Measurements from ENCODE around the gene SLC22A14.

DNA sequence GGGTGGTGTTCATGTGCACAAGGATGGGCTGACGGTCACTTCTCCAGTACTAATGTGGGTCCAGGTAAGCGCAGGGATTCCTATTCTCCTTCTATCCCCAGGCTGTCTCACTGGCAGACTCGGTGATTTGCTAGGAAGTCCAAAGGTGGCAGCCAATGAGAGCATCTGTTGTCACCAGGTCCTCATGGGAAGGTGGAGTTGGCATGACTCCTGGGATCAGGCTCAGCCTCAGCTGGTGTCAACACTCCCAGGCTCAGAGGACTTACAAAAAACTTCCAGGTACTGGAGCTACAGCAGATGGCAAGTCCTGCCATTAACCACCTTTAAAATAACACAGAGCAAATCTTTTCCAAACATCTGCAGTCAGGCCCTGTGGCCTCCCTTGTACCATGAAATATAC, 78.3 kb downstream of the SLC22A14 start:
- TF ChIP-seq, protein P1, sequence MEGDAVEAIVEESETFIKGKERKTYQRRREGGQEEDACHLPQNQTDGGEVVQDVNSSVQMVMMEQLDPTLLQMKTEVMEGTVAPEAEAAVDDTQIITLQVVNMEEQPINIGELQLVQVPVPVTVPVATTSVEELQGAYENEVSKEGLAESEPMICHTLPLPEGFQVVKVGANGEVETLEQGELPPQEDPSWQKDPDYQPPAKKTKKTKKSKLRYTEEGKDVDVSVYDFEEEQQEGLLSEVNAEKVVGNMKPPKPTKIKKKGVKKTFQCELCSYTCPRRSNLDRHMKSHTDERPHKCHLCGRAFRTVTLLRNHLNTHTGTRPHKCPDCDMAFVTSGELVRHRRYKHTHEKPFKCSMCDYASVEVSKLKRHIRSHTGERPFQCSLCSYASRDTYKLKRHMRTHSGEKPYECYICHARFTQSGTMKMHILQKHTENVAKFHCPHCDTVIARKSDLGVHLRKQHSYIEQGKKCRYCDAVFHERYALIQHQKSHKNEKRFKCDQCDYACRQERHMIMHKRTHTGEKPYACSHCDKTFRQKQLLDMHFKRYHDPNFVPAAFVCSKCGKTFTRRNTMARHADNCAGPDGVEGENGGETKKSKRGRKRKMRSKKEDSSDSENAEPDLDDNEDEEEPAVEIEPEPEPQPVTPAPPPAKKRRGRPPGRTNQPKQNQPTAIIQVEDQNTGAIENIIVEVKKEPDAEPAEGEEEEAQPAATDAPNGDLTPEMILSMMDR (IDR thresholded peaks at IDR 0.05): no peak
- TF ChIP-seq, protein P2, sequence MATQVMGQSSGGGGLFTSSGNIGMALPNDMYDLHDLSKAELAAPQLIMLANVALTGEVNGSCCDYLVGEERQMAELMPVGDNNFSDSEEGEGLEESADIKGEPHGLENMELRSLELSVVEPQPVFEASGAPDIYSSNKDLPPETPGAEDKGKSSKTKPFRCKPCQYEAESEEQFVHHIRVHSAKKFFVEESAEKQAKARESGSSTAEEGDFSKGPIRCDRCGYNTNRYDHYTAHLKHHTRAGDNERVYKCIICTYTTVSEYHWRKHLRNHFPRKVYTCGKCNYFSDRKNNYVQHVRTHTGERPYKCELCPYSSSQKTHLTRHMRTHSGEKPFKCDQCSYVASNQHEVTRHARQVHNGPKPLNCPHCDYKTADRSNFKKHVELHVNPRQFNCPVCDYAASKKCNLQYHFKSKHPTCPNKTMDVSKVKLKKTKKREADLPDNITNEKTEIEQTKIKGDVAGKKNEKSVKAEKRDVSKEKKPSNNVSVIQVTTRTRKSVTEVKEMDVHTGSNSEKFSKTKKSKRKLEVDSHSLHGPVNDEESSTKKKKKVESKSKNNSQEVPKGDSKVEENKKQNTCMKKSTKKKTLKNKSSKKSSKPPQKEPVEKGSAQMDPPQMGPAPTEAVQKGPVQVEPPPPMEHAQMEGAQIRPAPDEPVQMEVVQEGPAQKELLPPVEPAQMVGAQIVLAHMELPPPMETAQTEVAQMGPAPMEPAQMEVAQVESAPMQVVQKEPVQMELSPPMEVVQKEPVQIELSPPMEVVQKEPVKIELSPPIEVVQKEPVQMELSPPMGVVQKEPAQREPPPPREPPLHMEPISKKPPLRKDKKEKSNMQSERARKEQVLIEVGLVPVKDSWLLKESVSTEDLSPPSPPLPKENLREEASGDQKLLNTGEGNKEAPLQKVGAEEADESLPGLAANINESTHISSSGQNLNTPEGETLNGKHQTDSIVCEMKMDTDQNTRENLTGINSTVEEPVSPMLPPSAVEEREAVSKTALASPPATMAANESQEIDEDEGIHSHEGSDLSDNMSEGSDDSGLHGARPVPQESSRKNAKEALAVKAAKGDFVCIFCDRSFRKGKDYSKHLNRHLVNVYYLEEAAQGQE (IDR thresholded peaks at IDR 0.05; ENCODE audit: insufficient read depth in 1 of 2, low read depth in 2 of 2, low read length in 1 of 2): no peak

Measured in Panc1 (cell line).